HepG2 (cell line): Measurements from ENCODE around the gene MGAT4C. TPM values are rescaled to one million over a fixed set of nuclear protein-coding genes. Genes with fewer than 3 reads are reported as not detected.

Experiments used
- ATAC-seq: fragments of 200-7000 bp; cut with Tn5 transposase; 3 replicates; pipeline ENCODE4 v1.9.1; 2020; ENCODE audit warnings: mild to moderate bottlenecking, moderate library complexity
- BruUV-seq: library from RNA; stranded (reverse); fragments of 400-500 nt; replicated peaks from 2 replicates; lab custom pipeline; 2021; lab: Mats Ljungman, UMichigan
- CTCF ChIA-PET: fragments of 300-600 bp; formaldehyde crosslinking; extraction: SDS; loops from one replicate; lab custom pipeline; 2021; ENCODE audit warnings: low total read pairs, inconsistent platforms, low intra/inter-chr PET ratio; lab: Yijun Ruan, JAX
- POLR2A ChIA-PET: fragments of 350-600 bp; sonication (Branson Sonifier 250); formaldehyde crosslinking; loops from one replicate; lab custom pipeline; 2020; ENCODE audit warnings: antibody characterized with exemption, inconsistent platforms; lab: Yijun Ruan, JAX
- DNase-seq: peaks from one replicate; pipeline ENCODE4 v3.0.0-alpha.2; 2015; ENCODE audit warnings: low spot score
- FAIRE-seq: peaks from 3 replicates; lab custom pipeline; 2011; peaks lifted over from hg19 to GRCh38; lab: Jason Lieb, UNC
- H2AFZ ChIP-seq: one replicate; pipeline ENCODE4 v1.6.1; 2011; ENCODE audit warnings: low read length, inconsistent platforms
- H3K27ac ChIP-seq: fragments of 300-600 bp; 3 replicates; pipeline ENCODE4 v1.8.0; 2011; ENCODE audit warnings: mixed run types, mild to moderate bottlenecking, mixed read lengths, low read length, inconsistent platforms; ENCODE audit not compliant: insufficient read depth; ENCODE audit errors: extremely low read length
- H3K27me3 ChIP-seq, 2 experiments: fragments of 200-600 bp in 1 of 2; 2 replicates in 1 of 2; 3 replicates in 1 of 2; pipeline versions ENCODE4 v1.6.0 to v1.8.0; 2011; ENCODE audit warnings: low read length in 2 of 2, mild to moderate bottlenecking in 2 of 2, moderate library complexity in 2 of 2, inconsistent platforms in 1 of 2; ENCODE audit not compliant: insufficient read depth in 2 of 2, control insufficient read depth in 1 of 2
- H3K36me3 ChIP-seq, 2 experiments: fragments of 200-600 bp in 1 of 2; replicated peaks in 1 of 2; 2 replicates in 1 of 2; 3 replicates in 1 of 2; pipeline versions ENCODE4 v1.5.1 to v1.8.0; 2011; ENCODE audit warnings: low read length in 2 of 2, inconsistent platforms in 1 of 2; ENCODE audit not compliant: insufficient read depth in 2 of 2, control insufficient read depth in 1 of 2
- H3K4me1 ChIP-seq: 2 replicates; pipeline ENCODE4 v1.5.1; 2012; ENCODE audit warnings: low read length, inconsistent platforms; ENCODE audit not compliant: insufficient read depth
- H3K4me2 ChIP-seq: 2 replicates; pipeline ENCODE4 v1.6.0; 2011; ENCODE audit warnings: low read depth, low read length, inconsistent platforms
- H3K4me3 ChIP-seq, 3 experiments: fragments of 200-600 bp in 1 of 3; sonication (generic), shearing (Covaris generic) in 1 of 3; replicated peaks in 1 of 3; 2 replicates each; pipeline ENCODE4 v1.5.1; 2011 to 2016; ENCODE audit warnings: low read length in 3 of 3, inconsistent platforms in 2 of 3, low read depth in 2 of 3, mild to moderate bottlenecking in 2 of 3, control low read depth in 1 of 3, mixed read lengths in 1 of 3; ENCODE audit not compliant: insufficient read depth in 1 of 3
- H3K79me2 ChIP-seq: one replicate; pipeline ENCODE4 v1.6.1; 2011; ENCODE audit warnings: low read length, inconsistent platforms; ENCODE audit not compliant: insufficient read depth
- H3K9ac ChIP-seq: 2 replicates; pipeline ENCODE4 v1.6.0; 2011; ENCODE audit warnings: mild to moderate bottlenecking, low read depth, low read length, inconsistent platforms; ENCODE audit not compliant: insufficient read depth
- H3K9me3 ChIP-seq: 2 replicates; pipeline ENCODE4 v1.5.1; 2012; ENCODE audit warnings: mild to moderate bottlenecking, low read length
- H4K20me1 ChIP-seq: 2 replicates; pipeline ENCODE4 v1.6.0; 2011; ENCODE audit warnings: inconsistent platforms, mild to moderate bottlenecking, low read length, moderate library complexity; ENCODE audit not compliant: insufficient read depth
- GTF3A ChIP-seq: sonication (generic); formaldehyde crosslinking; conservative IDR thresholded peaks from 2 replicates; pipeline ENCODE4 v1.4.0; 2020; ENCODE audit warnings: mild to moderate bottlenecking, missing genetic modification reagents
- KDM1A ChIP-seq: IDR thresholded peaks from 2 replicates; pipeline ENCODE4 v1.6.1; 2016; ENCODE audit warnings: missing compliant biosample characterization
- KIAA2018 ChIP-seq: sonication (generic); formaldehyde crosslinking; IDR thresholded peaks from 2 replicates; pipeline ENCODE4 v1.5.0; 2020; ENCODE audit warnings: mild to moderate bottlenecking, missing genetic modification reagents, borderline replicate concordance
- MAX ChIP-seq: IDR thresholded peaks from 2 replicates; pipeline ENCODE4 v1.6.1; 2012; ENCODE audit warnings: inconsistent platforms
- PAF1 ChIP-seq: IDR thresholded peaks from 2 replicates; pipeline ENCODE4 v1.6.1; 2016; ENCODE audit warnings: missing genetic modification reagents, missing compliant biosample characterization
- THAP11 ChIP-seq: IDR thresholded peaks from 2 replicates; pipeline ENCODE4 v1.6.1; 2016; ENCODE audit warnings: missing biosample characterization, missing genetic modification reagents
- TOE1 ChIP-seq: sonication (generic); formaldehyde crosslinking; IDR thresholded peaks from 2 replicates; pipeline ENCODE4 v1.4.0; 2020; ENCODE audit warnings: mild to moderate bottlenecking, missing genetic modification reagents
- ZNF235 ChIP-seq: sonication (generic); formaldehyde crosslinking; IDR thresholded peaks from 2 replicates; pipeline ENCODE4 v1.8.1; 2023; ENCODE audit warnings: mild to moderate bottlenecking, missing genetic modification reagents, borderline replicate concordance
- ZNF501 ChIP-seq: sonication (generic); formaldehyde crosslinking; IDR thresholded peaks from 2 replicates; pipeline ENCODE4 v1.5.1; 2020; ENCODE audit warnings: mild to moderate bottlenecking, moderate library complexity, missing genetic modification reagents
- WGBS: methylation state at CpG from one replicate; pipeline ENCODE4 v1.1.6; 2017; ENCODE audit warnings: low lambda C conversion rate; 5-methylcytosine and 5-hydroxymethylcytosine counted together
- in situ Hi-C: cut with HindIII; loops from 2 replicates; pipeline ENCODE4 v1.10.0; 2017; ENCODE audit warnings: low pct_unique_long_range_greater_than_20kb; ENCODE audit not compliant: extremely low pct_ligation_motif_present
- intact Hi-C: fragments of 100-400 bp; cut with micrococcal nuclease; formaldehyde crosslinking; loops from one replicate; pipeline ENCODE4 v1.10.0; 2022; ENCODE audit not compliant: unreplicated experiment
- polyA plus RNA-seq, 8 experiments: library from polyadenylated mRNA; depleted of rRNA in 3 of 8; stranded (reverse) in 7 of 8; unstranded in 1 of 8; fragments of >200 nt; fragmentation: Illumina TruSeq in 4 of 8; extraction: Trizol in 4 of 8; gene quantifications; 2 replicates each; pipeline versions ENCODE4 v1.2.1 to v1.2.3, GENCODE V29; 2011 to 2016; ENCODE audit warnings: low read depth in 4 of 8, missing spikeins in 1 of 8, mixed read lengths in 1 of 8; ENCODE audit not compliant: insufficient read depth in 1 of 8
- total RNA-seq, 5 experiments: library from RNA; depleted of rRNA; stranded (reverse); fragments of >200 nt; fragmentation: Illumina TruSeq; extraction: Trizol; gene quantifications; 2 replicates each; pipeline ENCODE4 v1.2.3, GENCODE V29; 2016; ENCODE audit warnings: low read depth in 1 of 5

The MGAT4C gene
- total and polyA plus RNA-seq, 2 of the 13 experiments (the other 11 are each of a cell fraction or from before 2014, with no cell fraction given) = not detected

- H3K4me2 ChIP-seq = no peak overlapping the region
- ChIA-PET POLR2A (no interaction called here), CTCF (no interaction called here)
- no peak for ATAC-seq
- no peaks in the 10 kb centered on the region for H3K36me3 ChIP-seq
- H3K4me1 ChIP-seq = no peaks in the 10 kb centered on the region
- intact Hi-C loops (no loop called here), in situ Hi-C loops (no loop called here)
- H3K79me2 ChIP-seq = no peaks in the 10 kb centered on the region
- no peaks in the 10 kb centered on the region for H3K9me3 ChIP-seq
- no peaks in the 10 kb centered on the region for H4K20me1 ChIP-seq
- DNase-seq = no peak
- 1% methylated on average over 3 of the region's 3 CpGs for WGBS
- BruUV-seq = no TSS peak
- H3K9ac ChIP-seq = no peak overlapping the region
- no peak overlapping the region for H3K27ac ChIP-seq
- no peak overlapping the region for H2AFZ ChIP-seq
- FAIRE-seq = no peak
- no peak overlapping the region for H3K4me3 ChIP-seq
- H3K27me3 ChIP-seq = no peaks in the 10 kb centered on the region; a peak in 1 of 5 replicates
- TF ChIP-seq GTF3A (CRISPR knock-in tag) (no peak), KDM1A (CRISPR knock-in tag) (no peak), KIAA2018 (CRISPR knock-in tag) (no peak), TOE1 (CRISPR knock-in tag) (no peak), PAF1 (CRISPR knock-in tag) (no peak), ZNF501 (no peak), MAX (no peak), ZNF235 (CRISPR knock-in tag) (no peak), THAP11 (no peak)
Measured at GRCh38 chr12:86018361-86018760, 237.8 kb downstream of the MGAT4C start.
